ENCODE data around the gene NR5A2. TPM values are rescaled to one million over a fixed set of nuclear protein-coding genes. Genes with fewer than 3 reads are reported as not detected.

Gene NR5A2
- total and polyA plus RNA-seq, 10 of the 15 experiments (the other 5 are each of a cell fraction or from before 2014, with no cell fraction given): 0.02 to 0.60 (median 0.15) TPM; not detected in 1

DNA sequence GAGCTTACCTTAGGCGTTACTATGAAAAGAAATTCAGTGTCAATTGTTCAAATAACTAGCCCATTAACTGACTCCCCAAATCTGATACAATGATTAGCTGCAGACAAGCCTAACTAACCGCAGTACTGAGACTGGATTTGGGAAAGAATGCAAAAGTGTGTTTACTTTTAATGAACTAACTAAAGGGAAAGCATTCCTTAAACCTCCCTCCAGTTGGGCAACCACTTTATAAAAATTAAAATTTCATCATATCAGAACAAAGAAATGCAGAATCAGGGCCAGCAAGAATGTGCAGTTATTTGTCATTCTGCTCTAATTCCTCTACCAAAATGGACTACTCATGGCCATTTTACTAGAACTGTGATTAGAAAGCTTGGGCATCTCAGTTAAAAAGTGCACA lies 11.7 kb upstream of the NR5A2 start:
- Histone ChIP-seq H3K27me3 (replicated peaks in 1 of 2; ENCODE audit: control insufficient read depth in 2 of 2, insufficient read depth in 2 of 2, low read length in 1 of 2) (no peaks in the 10 kb centered on the region), H3K4me3 (no peak overlapping the region), H3K9ac (ENCODE audit: control insufficient read depth, insufficient read depth, low read length) (no peak overlapping the region), H3K9me3 (replicated peaks; ENCODE audit: control insufficient read depth, insufficient read depth, low read length) (no peaks in the 10 kb centered on the region), H3K36me3 (ENCODE audit: control insufficient read depth in 2 of 2, insufficient read depth in 2 of 2, low read length in 1 of 2) (no peaks in the 10 kb centered on the region), H3K4me2 (ENCODE audit: control insufficient read depth, insufficient read depth) (no peak overlapping the region), H4K20me1 (ENCODE audit: control insufficient read depth, insufficient read depth) (no peaks in the 10 kb centered on the region), H2AFZ (ENCODE audit: control insufficient read depth, low read depth, low read length) (no peak overlapping the region), H3K79me2 (ENCODE audit: control insufficient read depth, insufficient read depth, low read length) (no peaks in the 10 kb centered on the region), H3K4me1 (ENCODE audit: control insufficient read depth, insufficient read depth, low read length) (no peaks in the 10 kb centered on the region), H3K27ac (ENCODE audit: control insufficient read depth, insufficient read depth) (no peak overlapping the region)
- 29% methylated on average over 2 of the region's 2 CpGs for WGBS (ENCODE audit: insufficient coverage, insufficient replicate concordance, low lambda C conversion rate, missing lambda C conversion rate)
- ATAC-seq (no peak), DNase-seq (ENCODE audit: low read depth, low spot score) (no peak), FAIRE-seq (no peak)
- in situ Hi-C loops (cut with MboI): no loop called here
- POLR2A ChIA-PET: interaction anchor here (0.6 kb wide), 1 partner anchor 609 kb away, joined by 7 read pairs; no protein-coding TSS in a partner anchor
- RAD21 ChIA-PET (ENCODE audit: unreplicated experiment): no interaction called here
- SMC1A ChIA-PET (ENCODE audit: uncharacterized antibody, unreplicated experiment): interaction anchor here (0.9 kb wide), 1 partner anchor 11 kb away, joined by 4 read pairs; the partner anchor contains the start of gene NR5A2
- no TSS peak for BruUV-seq (replicated peaks)
- CTCF ChIA-PET: no interaction called here
- intact Hi-C loops (cut with micrococcal nuclease; ENCODE audit: unreplicated experiment): no loop called here
- no peak for TF ChIP-seq SUZ12 (IDR thresholded peaks at IDR 0.05; ENCODE audit: unreplicated experiment)
- TF ChIP-seq, protein P1, sequence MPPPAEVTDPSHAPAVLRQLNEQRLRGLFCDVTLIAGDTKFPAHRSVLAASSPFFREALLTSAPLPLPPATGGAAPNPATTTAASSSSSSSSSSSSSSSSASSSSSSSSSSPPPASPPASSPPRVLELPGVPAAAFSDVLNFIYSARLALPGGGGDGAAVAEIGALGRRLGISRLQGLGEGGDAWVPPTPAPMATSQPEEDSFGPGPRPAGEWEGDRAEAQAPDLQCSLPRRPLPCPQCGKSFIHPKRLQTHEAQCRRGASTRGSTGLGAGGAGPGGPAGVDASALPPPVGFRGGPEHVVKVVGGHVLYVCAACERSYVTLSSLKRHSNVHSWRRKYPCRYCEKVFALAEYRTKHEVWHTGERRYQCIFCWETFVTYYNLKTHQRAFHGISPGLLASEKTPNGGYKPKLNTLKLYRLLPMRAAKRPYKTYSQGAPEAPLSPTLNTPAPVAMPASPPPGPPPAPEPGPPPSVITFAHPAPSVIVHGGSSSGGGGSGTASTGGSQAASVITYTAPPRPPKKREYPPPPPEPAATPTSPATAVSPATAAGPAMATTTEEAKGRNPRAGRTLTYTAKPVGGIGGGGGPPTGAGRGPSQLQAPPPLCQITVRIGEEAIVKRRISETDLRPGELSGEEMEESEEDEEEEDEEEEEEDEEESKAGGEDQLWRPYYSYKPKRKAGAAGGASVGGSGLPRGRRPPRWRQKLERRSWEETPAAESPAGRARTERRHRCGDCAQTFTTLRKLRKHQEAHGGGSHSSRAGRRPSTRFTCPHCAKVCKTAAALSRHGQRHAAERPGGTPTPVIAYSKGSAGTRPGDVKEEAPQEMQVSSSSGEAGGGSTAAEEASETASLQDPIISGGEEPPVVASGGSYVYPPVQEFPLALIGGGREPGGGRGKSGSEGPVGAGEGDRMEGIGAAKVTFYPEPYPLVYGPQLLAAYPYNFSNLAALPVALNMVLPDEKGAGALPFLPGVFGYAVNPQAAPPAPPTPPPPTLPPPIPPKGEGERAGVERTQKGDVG (CRISPR knock-in tag; IDR thresholded peaks at IDR 0.05): no peak
- TF ChIP-seq RAD51 (IDR thresholded peaks at IDR 0.05): no peak
- no peak for TF ChIP-seq YY1 (IDR thresholded peaks at IDR 0.05; ENCODE audit: low read depth, low read length)
- no peak for TF ChIP-seq FOXM1 (IDR thresholded peaks at IDR 0.05; ENCODE audit: low read depth, low read length)
- no peak for TF ChIP-seq GABPA (IDR thresholded peaks at IDR 0.05; ENCODE audit: low read depth)
- no peak for TF ChIP-seq MXI1 (IDR thresholded peaks at IDR 0.05; ENCODE audit: low read depth, low read length)
- TF ChIP-seq ZNF207 (IDR thresholded peaks at IDR 0.05; ENCODE audit: borderline replicate concordance): no peak
- TF ChIP-seq NRF1 (conservative IDR thresholded peaks at IDR 0.05; ENCODE audit: low read depth, low read length): no peak
- no peak for TF ChIP-seq HDAC6 (IDR thresholded peaks at IDR 0.05; ENCODE audit: unreplicated experiment)
- no peak for TF ChIP-seq TCF3 (IDR thresholded peaks at IDR 0.05; ENCODE audit: borderline replicate concordance, insufficient read depth, low read depth, low read length)
- TF ChIP-seq, protein P2, sequence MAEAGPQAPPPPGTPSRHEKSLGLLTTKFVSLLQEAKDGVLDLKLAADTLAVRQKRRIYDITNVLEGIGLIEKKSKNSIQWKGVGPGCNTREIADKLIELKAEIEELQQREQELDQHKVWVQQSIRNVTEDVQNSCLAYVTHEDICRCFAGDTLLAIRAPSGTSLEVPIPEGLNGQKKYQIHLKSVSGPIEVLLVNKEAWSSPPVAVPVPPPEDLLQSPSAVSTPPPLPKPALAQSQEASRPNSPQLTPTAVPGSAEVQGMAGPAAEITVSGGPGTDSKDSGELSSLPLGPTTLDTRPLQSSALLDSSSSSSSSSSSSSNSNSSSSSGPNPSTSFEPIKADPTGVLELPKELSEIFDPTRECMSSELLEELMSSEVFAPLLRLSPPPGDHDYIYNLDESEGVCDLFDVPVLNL (IDR thresholded peaks at IDR 0.05; ENCODE audit: low read depth, low read length): no peak
- no peak for TF ChIP-seq ZNF622 (IDR thresholded peaks at IDR 0.05)
- TF ChIP-seq MEF2A (IDR thresholded peaks at IDR 0.05; ENCODE audit: insufficient read depth, low read depth, low read length): no peak
- TF ChIP-seq, protein P3, sequence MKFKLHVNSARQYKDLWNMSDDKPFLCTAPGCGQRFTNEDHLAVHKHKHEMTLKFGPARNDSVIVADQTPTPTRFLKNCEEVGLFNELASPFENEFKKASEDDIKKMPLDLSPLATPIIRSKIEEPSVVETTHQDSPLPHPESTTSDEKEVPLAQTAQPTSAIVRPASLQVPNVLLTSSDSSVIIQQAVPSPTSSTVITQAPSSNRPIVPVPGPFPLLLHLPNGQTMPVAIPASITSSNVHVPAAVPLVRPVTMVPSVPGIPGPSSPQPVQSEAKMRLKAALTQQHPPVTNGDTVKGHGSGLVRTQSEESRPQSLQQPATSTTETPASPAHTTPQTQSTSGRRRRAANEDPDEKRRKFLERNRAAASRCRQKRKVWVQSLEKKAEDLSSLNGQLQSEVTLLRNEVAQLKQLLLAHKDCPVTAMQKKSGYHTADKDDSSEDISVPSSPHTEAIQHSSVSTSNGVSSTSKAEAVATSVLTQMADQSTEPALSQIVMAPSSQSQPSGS (IDR thresholded peaks at IDR 0.05; ENCODE audit: low read length): no peak
- TF ChIP-seq, protein P4, sequence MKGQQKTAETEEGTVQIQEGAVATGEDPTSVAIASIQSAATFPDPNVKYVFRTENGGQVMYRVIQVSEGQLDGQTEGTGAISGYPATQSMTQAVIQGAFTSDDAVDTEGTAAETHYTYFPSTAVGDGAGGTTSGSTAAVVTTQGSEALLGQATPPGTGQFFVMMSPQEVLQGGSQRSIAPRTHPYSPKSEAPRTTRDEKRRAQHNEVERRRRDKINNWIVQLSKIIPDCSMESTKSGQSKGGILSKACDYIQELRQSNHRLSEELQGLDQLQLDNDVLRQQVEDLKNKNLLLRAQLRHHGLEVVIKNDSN (IDR thresholded peaks at IDR 0.05; ENCODE audit: borderline replicate concordance, extremely low read length, insufficient read depth, low read depth, low read length): no peak

Data from GM12878 (cell line).